SH-SY5Y (cell line): ENCODE results near the gene ZSCAN32.

Experiments used
- GATA2 ChIP-seq: IDR thresholded peaks from 2 replicates; pipeline ENCODE4 v1.6.1; 2011; ENCODE audit warnings: mild to moderate bottlenecking, low read depth, low read length
- GATA3 ChIP-seq: IDR thresholded peaks from 2 replicates; pipeline ENCODE4 v1.6.1; 2011; ENCODE audit warnings: low read depth, mild to moderate bottlenecking, low read length, moderate library complexity

DNA sequence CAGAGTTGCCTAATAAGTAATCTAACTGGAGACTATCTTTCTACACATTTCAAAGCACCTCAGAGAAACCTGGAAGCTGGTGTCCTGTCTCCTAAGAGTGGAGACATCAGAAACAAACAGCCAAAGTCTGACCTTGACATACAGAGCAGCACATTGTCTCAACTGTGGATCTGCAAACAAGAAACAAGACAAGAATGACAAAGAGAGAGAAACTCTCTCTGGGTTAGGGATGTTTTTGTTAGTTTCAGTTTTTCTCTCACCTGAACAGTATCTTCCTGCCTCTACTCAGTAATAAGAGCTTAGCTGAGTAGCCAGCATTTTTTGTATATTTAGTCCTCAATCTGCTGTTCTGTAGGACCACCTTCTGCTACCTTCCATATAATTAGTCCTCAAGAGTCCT is 33.6 kb upstream of the ZSCAN32 start:
- TF ChIP-seq GATA2 (no peak), GATA3 (no peak)
